K562 (cell line): ENCODE measurements around the gene ANO1. TPM values are rescaled to one million over a fixed set of nuclear protein-coding genes. Genes with fewer than 3 reads are reported as not detected.

Experiments used
- ATAC-seq: fragments of 200-7000 bp; cut with Tn5 transposase; 3 replicates; pipeline ENCODE4 v1.9.1; 2020; ENCODE audit warnings: moderate library complexity
- BruUV-seq: library from RNA; stranded (reverse); fragments of 400-500 nt; replicated peaks from 2 replicates; lab custom pipeline; 2021; lab: Mats Ljungman, UMichigan
- CTCF ChIA-PET: fragments of 300-600 bp; formaldehyde crosslinking; extraction: SDS; loops from one replicate; lab custom pipeline; 2021; ENCODE audit warnings: low intra/inter-chr PET ratio; lab: Yijun Ruan, JAX
- POLR2A ChIA-PET: fragments of 300-600, 350-650 bp; sonication (Branson Sonifier 250); formaldehyde crosslinking; extraction: SDS; loops from one replicate; lab custom pipeline; 2021; ENCODE audit warnings: antibody characterized with exemption, inconsistent platforms; lab: Yijun Ruan, JAX
- DNase-seq, 4 experiments: peaks; one replicate each; pipeline versions ENCODE4 v3.0.0 to v3.0.0-alpha.2; 2011 to 2018; ENCODE audit warnings: low spot score in 3 of 4, mixed read lengths in 3 of 4; ENCODE audit errors: extremely low read depth in 1 of 4
- FAIRE-seq: peaks from 2 replicates; lab custom pipeline; 2011; peaks lifted over from hg19 to GRCh38; lab: Jason Lieb, UNC
- H2AFZ ChIP-seq: 2 replicates; pipeline ENCODE4 v1.6.0; 2011; ENCODE audit warnings: low read depth, low read length, control low read depth, inconsistent platforms
- H3K27ac ChIP-seq: fragments of 200-600 bp; 3 replicates; pipeline ENCODE4 v1.8.0; 2011; ENCODE audit warnings: low read depth, mild to moderate bottlenecking, control low read depth, inconsistent platforms, low read length, moderate library complexity, mixed read lengths; ENCODE audit errors: extremely low read depth
- H3K27me3 ChIP-seq, 2 experiments: fragments of 300-600 bp in 1 of 2; 2 replicates in 1 of 2; 3 replicates in 1 of 2; pipeline versions ENCODE4 v1.6.0 to v1.8.0; 2011; ENCODE audit warnings: inconsistent platforms in 2 of 2, low read length in 2 of 2, mild to moderate bottlenecking in 1 of 2, mixed read lengths in 1 of 2, moderate library complexity in 1 of 2; ENCODE audit not compliant: control insufficient read depth in 2 of 2, insufficient read depth in 2 of 2
- H3K36me3 ChIP-seq: fragments of 300-600 bp; 3 replicates; pipeline ENCODE4 v1.8.0; 2011; ENCODE audit warnings: mild to moderate bottlenecking, low read length, inconsistent platforms; ENCODE audit not compliant: control insufficient read depth, insufficient read depth
- H3K4me1 ChIP-seq, 2 experiments: fragments of 200-600 bp in 1 of 2; replicated peaks in 1 of 2; 2 replicates in 1 of 2; 3 replicates in 1 of 2; pipeline versions ENCODE4 v1.5.1 to v1.8.0; 2011; ENCODE audit warnings: inconsistent platforms in 2 of 2, low read length in 2 of 2, mild to moderate bottlenecking in 1 of 2, mixed read lengths in 1 of 2, moderate library complexity in 1 of 2; ENCODE audit not compliant: control insufficient read depth in 2 of 2, insufficient read depth in 2 of 2
- H3K4me2 ChIP-seq: 2 replicates; pipeline ENCODE4 v1.6.1; 2011; ENCODE audit warnings: low read length, control low read depth, inconsistent platforms, mixed read lengths; ENCODE audit not compliant: insufficient read depth
- H3K4me3 ChIP-seq: fragments of 200-600 bp; sonication (generic), shearing (Covaris generic); 2 replicates; pipeline ENCODE4 v1.5.1; 2016; ENCODE audit warnings: control low read depth, inconsistent platforms
- H3K79me2 ChIP-seq: fragments of 200-600 bp; 3 replicates; pipeline ENCODE4 v1.8.0; 2011; ENCODE audit warnings: low read length, inconsistent platforms; ENCODE audit not compliant: control insufficient read depth, insufficient read depth
- H3K9ac ChIP-seq, 2 experiments: 2 replicates each; pipeline versions ENCODE4 v1.6.0 to v1.6.1; 2011; ENCODE audit warnings: low read depth in 2 of 2, low read length in 2 of 2, control low read depth in 1 of 2, inconsistent platforms in 1 of 2, mild to moderate bottlenecking in 1 of 2, mixed read lengths in 1 of 2; ENCODE audit not compliant: insufficient read depth in 1 of 2
- H3K9me1 ChIP-seq: one replicate; pipeline ENCODE4 v1.6.0; 2011; ENCODE audit warnings: inconsistent platforms, mild to moderate bottlenecking, low read length, moderate library complexity; ENCODE audit not compliant: control insufficient read depth, insufficient read depth
- H3K9me3 ChIP-seq: replicated peaks from 2 replicates; pipeline ENCODE4 v1.5.1; 2011; ENCODE audit warnings: low read depth, low read length, inconsistent platforms; ENCODE audit not compliant: control insufficient read depth, insufficient read depth
- H4K20me1 ChIP-seq: replicated peaks from 2 replicates; pipeline ENCODE4 v1.6.1; 2011; ENCODE audit warnings: low read length, inconsistent platforms, mixed read lengths; ENCODE audit not compliant: control insufficient read depth, insufficient read depth
- ELK1 ChIP-seq: sonication (generic); formaldehyde crosslinking; IDR thresholded peaks from 2 replicates; pipeline ENCODE4 v1.8.1; 2022; ENCODE audit warnings: missing genetic modification reagents
- FOXA3 ChIP-seq, 2 experiments: fragments of 450-650 bp in 1 of 2; sonication (generic) in 1 of 2; formaldehyde crosslinking; IDR thresholded peaks in 1 of 2; conservative IDR thresholded peaks in 1 of 2; 2 replicates each; pipeline versions ENCODE4 v1.4.0 to v1.8.0; 2020 to 2022; ENCODE audit warnings: mild to moderate bottlenecking in 2 of 2, missing genetic modification reagents in 1 of 2
- FOXJ3 ChIP-seq: sonication (generic); formaldehyde crosslinking; IDR thresholded peaks from 2 replicates; pipeline ENCODE4 v1.4.0; 2020; ENCODE audit warnings: mild to moderate bottlenecking, missing genetic modification reagents
- HNRNPK ChIP-seq: fragments of 200-400 bp; formaldehyde crosslinking; IDR thresholded peaks from one replicate; pipeline ENCODE4 v1.6.1; 2018; ENCODE audit warnings: mild to moderate bottlenecking, low read depth, low read length; ENCODE audit not compliant: poor library complexity, severe bottlenecking
- LARP7 ChIP-seq: fragments of 450-650 bp; IDR thresholded peaks from 2 replicates; pipeline ENCODE4 v1.6.1; 2016
- MAFG ChIP-seq: fragments of 450-650 bp; conservative IDR thresholded peaks from 2 replicates; pipeline ENCODE4 v1.6.1; 2016; ENCODE audit warnings: missing genetic modification characterization, missing compliant biosample characterization
- NFRKB ChIP-seq: fragments of 450-650 bp; IDR thresholded peaks from 2 replicates; pipeline ENCODE4 v1.6.1; 2016; ENCODE audit warnings: low read depth
- PYGO2 ChIP-seq: fragments of 450-650 bp; IDR thresholded peaks from 2 replicates; pipeline ENCODE4 v1.6.1; 2016; ENCODE audit warnings: mild to moderate bottlenecking, missing genetic modification characterization, moderate library complexity, missing compliant biosample characterization
- TCF7L2 ChIP-seq: fragments of 150-350 bp; IDR thresholded peaks from 2 replicates; pipeline ENCODE4 v1.6.1; 2016; ENCODE audit warnings: low read depth, mild to moderate bottlenecking, low read length, moderate library complexity
- TGIF2 ChIP-seq: sonication (generic); formaldehyde crosslinking; IDR thresholded peaks from 2 replicates; pipeline ENCODE4 v1.8.1; 2022; ENCODE audit warnings: mild to moderate bottlenecking, missing genetic modification reagents, moderate library complexity
- ZBTB40 ChIP-seq, 2 experiments: fragments of 450-650 bp in 1 of 2; sonication (generic) in 1 of 2; formaldehyde crosslinking in 1 of 2; IDR thresholded peaks; 2 replicates each; pipeline versions ENCODE4 v1.7.1 to v1.9.0; 2016 to 2022; ENCODE audit warnings: inconsistent platforms in 1 of 2, mild to moderate bottlenecking in 1 of 2, missing genetic modification reagents in 1 of 2
- ZFP36 ChIP-seq: fragments of 150-350 bp; IDR thresholded peaks from 2 replicates; pipeline ENCODE4 v1.6.1; 2018; ENCODE audit warnings: low read length, low read depth; ENCODE audit not compliant: partially characterized antibody
- ZKSCAN3 ChIP-seq: fragments of 250-450 bp; sonication (Bioruptor Pico); IDR thresholded peaks from 2 replicates; pipeline ENCODE4 v1.4.0; 2020
- ZNF695 ChIP-seq: fragments of 450-650 bp; formaldehyde crosslinking; IDR thresholded peaks from 2 replicates; pipeline ENCODE4 v1.4.0; 2020; ENCODE audit warnings: mild to moderate bottlenecking, moderate library complexity
- WGBS: fragments of 100-300 bp; shearing (Covaris generic); methylation state at CpG from one replicate; pipeline ENCODE4 v1.1.6; 2016; ENCODE audit warnings: low coverage, mixed read lengths; ENCODE audit not compliant: insufficient coverage; ENCODE audit errors: missing lambda C conversion rate; 5-methylcytosine and 5-hydroxymethylcytosine counted together
- in situ Hi-C: fragments of 300-500 bp; cut with MboI; formaldehyde crosslinking; loops from 4 replicates; pipeline ENCODE4 v1.15.0; 2018; ENCODE audit warnings: inconsistent platforms, mixed read lengths
- intact Hi-C: fragments of 100-400 bp; cut with micrococcal nuclease; formaldehyde crosslinking; loops from 2 replicates; pipeline ENCODE4 v1.14.2; 2022
- polyA plus RNA-seq, 8 experiments: library from polyadenylated mRNA; depleted of rRNA in 4 of 8; stranded (reverse) in 5 of 8; unstranded in 3 of 8; fragments of >200 nt; fragmentation: Nextera tagmentation in 2 of 8; fragmentation: Illumina TruSeq in 1 of 8; extraction: Ambion mirVana in 2 of 8; extraction: Trizol in 1 of 8; gene quantifications; 2 replicates each; pipeline versions ENCODE4 v1.2.1 to v1.2.3, GENCODE V29; 2011 to 2014; ENCODE audit warnings: inconsistent platforms in 1 of 8, missing spikeins in 1 of 8
- total RNA-seq, 7 experiments: library from RNA; depleted of rRNA in 6 of 7; stranded (reverse); fragments of >200 nt in 6 of 7; fragmentation: Illumina TruSeq in 2 of 7; extraction: Trizol in 2 of 7; gene quantifications; 2 replicates each; pipeline versions ENCODE4 v1.2.1 to v1.2.3, GENCODE V29; 2011 to 2021; ENCODE audit warnings: low replicate concordance in 1 of 7

Gene ANO1
- total and polyA plus RNA-seq, 9 of the 15 experiments (the other 6 are each of a cell fraction or from before 2014, with no cell fraction given), result not detected

GRCh38 chr11:70135625-70136059 is 57.5 kb downstream of the ANO1 start:
- Histone ChIP-seq H3K4me2 (no peak overlapping the region), H3K4me1 (peaks cover 0 to 6% of the 10 kb centered on the region in 2 experiments; a peak in 2 of 5 replicates), H3K79me2 (no peaks in the 10 kb centered on the region), H3K9ac (no peak overlapping the region), H3K9me3 (no peaks in the 10 kb centered on the region), H3K27me3 (peaks cover 62 to 89% of the 10 kb centered on the region in 2 experiments), H4K20me1 (peaks cover 14% of the 10 kb centered on the region; the same call in 1 of the 2 replicates), H3K27ac (no peak overlapping the region), H3K36me3 (no peaks in the 10 kb centered on the region), H3K4me3 (no peak overlapping the region), H3K9me1 (no peaks in the 10 kb centered on the region), H2AFZ (no peak overlapping the region)
- ChIA-PET POLR2A (interaction anchor here (0.7 kb wide), 1 partner anchor 101 kb away, joined by 4 read pairs; no protein-coding TSS in a partner anchor), CTCF (no interaction called here)
- 5% methylated on average over 13 of the region's 15 CpGs for WGBS
- FAIRE-seq (no peak), ATAC-seq (no peak), DNase-seq (no peak)
- in situ Hi-C loops, result no loop called here
- intact Hi-C loops, result no loop called here
- BruUV-seq, result no TSS peak
- TF ChIP-seq ZKSCAN3 (no peak), FOXA3 (CRISPR knock-in tag; conservative IDR thresholded peaks at IDR 0.05 in 1 of 2, IDR thresholded peaks at IDR 0.05 in 1 of 2) (no peak), ZNF695 (CRISPR knock-in tag) (no peak), NFRKB (no peak), ZFP36 (no peak), FOXJ3 (CRISPR knock-in tag) (no peak), MAFG (tag) (no peak), LARP7 (no peak), ELK1 (no peak), HNRNPK (no peak), ZBTB40 (IDR thresholded peaks at IDR 0.05) (no peak), ZBTB40 (CRISPR knock-in tag; IDR thresholded peaks at IDR 0.05) (no peak), PYGO2 (tag) (no peak), TGIF2 (CRISPR knock-in tag) (no peak), TCF7L2 (no peak)
